PC-9 (cell line): ENCODE data around the gene SUFU. TPM values are rescaled to one million over a fixed set of nuclear protein-coding genes. Genes with fewer than 3 reads are reported as not detected.

Experiments used
- BruUV-seq: library from RNA; stranded (reverse); fragments of 400-500 nt; replicated peaks from 2 replicates; lab custom pipeline; 2021; lab: Mats Ljungman, UMichigan
- CTCF ChIA-PET: fragments of 300-600 bp; sonication (Branson Sonifier 250); formaldehyde crosslinking; loops from one replicate; lab custom pipeline; 2022; ENCODE audit warnings: antibody characterized with exemption; lab: Charles Lee
- POLR2A ChIA-PET: fragments of 300-600 bp; sonication (Branson Sonifier 250); formaldehyde crosslinking; loops from one replicate; lab custom pipeline; 2022; ENCODE audit warnings: antibody characterized with exemption; ENCODE audit not compliant: unreplicated experiment; lab: Charles Lee
- DNase-seq, 2 experiments: peaks; one replicate each; pipeline versions ENCODE4 v3.0.0 to v3.0.0-alpha.2; 2015 to 2022; ENCODE audit warnings: mixed read lengths in 1 of 2
- H2AFZ ChIP-seq: fragments of 200-600 bp; sonication (generic); 2 replicates; pipeline ENCODE4 v1.8.1; 2017; ENCODE audit warnings: antibody characterized with exemption
- H3F3A ChIP-seq: fragments of 200-600 bp; sonication (generic); 2 replicates; pipeline ENCODE4 v1.8.1; 2017; ENCODE audit warnings: antibody characterized with exemption, mild to moderate bottlenecking, low read depth; ENCODE audit not compliant: insufficient read depth
- H3K27ac ChIP-seq: fragments of 200-600 bp; sonication (generic); 2 replicates; pipeline ENCODE4 v1.6.1; 2016; ENCODE audit warnings: mixed run types
- H3K27me3 ChIP-seq: fragments of 200-600 bp; sonication (generic); 2 replicates; pipeline ENCODE4 v1.6.1; 2016; ENCODE audit warnings: low read depth, mixed run types; ENCODE audit not compliant: insufficient read depth
- H3K36me3 ChIP-seq: fragments of 200-600 bp; sonication (generic); 2 replicates; pipeline ENCODE4 v1.6.1; 2016; ENCODE audit warnings: low read depth, mixed run types
- H3K4me1 ChIP-seq: fragments of 200-600 bp; sonication (generic); replicated peaks from 2 replicates; pipeline ENCODE4 v1.6.1; 2016; ENCODE audit warnings: mixed run types; ENCODE audit not compliant: insufficient read depth
- H3K4me2 ChIP-seq: fragments of 200-600 bp; sonication (generic); 2 replicates; pipeline ENCODE4 v1.6.1; 2017; ENCODE audit warnings: mixed run types
- H3K4me3 ChIP-seq: fragments of 200-600 bp; sonication (generic); 2 replicates; pipeline ENCODE4 v1.6.1; 2016; ENCODE audit warnings: mixed run types
- H3K79me2 ChIP-seq: fragments of 200-600 bp; sonication (generic); 2 replicates; pipeline ENCODE4 v1.6.1; 2017; ENCODE audit warnings: low read depth, mixed run types
- H3K9me2 ChIP-seq: fragments of 200-600 bp; sonication (generic); 2 replicates; pipeline ENCODE4 v1.8.1; 2017; ENCODE audit warnings: mild to moderate bottlenecking; ENCODE audit not compliant: insufficient read depth
- H3K9me3 ChIP-seq: fragments of 200-600 bp; sonication (generic); 2 replicates; pipeline ENCODE4 v1.8.1; 2016; ENCODE audit warnings: low read depth; ENCODE audit not compliant: insufficient read depth
- H4K20me1 ChIP-seq: fragments of 200-600 bp; sonication (generic); 2 replicates; pipeline ENCODE4 v1.8.1; 2017; ENCODE audit not compliant: insufficient read depth
- EZH2 ChIP-seq: fragments of 200-600 bp; sonication (generic); IDR thresholded peaks from 2 replicates; pipeline ENCODE4 v1.8.0; 2017; ENCODE audit warnings: antibody characterized with exemption, low read depth
- intact Hi-C: fragments of 100-400 bp; cut with micrococcal nuclease; formaldehyde crosslinking; loops from one replicate; pipeline ENCODE4 v1.10.0; 2022; ENCODE audit not compliant: unreplicated experiment
- total RNA-seq: library from RNA; stranded (reverse); gene quantifications from 2 replicates; pipeline ENCODE4 v1.2.3, GENCODE V29; 2021
- TF ChIP-seq, protein P1 (sequence below): fragments of 200-600 bp; sonication (generic); conservative IDR thresholded peaks from 2 replicates; pipeline ENCODE4 v1.6.1; 2017; ENCODE audit warnings: mixed run types, antibody characterized with exemption, mild to moderate bottlenecking, moderate library complexity

Gene SUFU
- total RNA-seq, 1 experiment from 2014 or later: 20.2 TPM

DNA sequence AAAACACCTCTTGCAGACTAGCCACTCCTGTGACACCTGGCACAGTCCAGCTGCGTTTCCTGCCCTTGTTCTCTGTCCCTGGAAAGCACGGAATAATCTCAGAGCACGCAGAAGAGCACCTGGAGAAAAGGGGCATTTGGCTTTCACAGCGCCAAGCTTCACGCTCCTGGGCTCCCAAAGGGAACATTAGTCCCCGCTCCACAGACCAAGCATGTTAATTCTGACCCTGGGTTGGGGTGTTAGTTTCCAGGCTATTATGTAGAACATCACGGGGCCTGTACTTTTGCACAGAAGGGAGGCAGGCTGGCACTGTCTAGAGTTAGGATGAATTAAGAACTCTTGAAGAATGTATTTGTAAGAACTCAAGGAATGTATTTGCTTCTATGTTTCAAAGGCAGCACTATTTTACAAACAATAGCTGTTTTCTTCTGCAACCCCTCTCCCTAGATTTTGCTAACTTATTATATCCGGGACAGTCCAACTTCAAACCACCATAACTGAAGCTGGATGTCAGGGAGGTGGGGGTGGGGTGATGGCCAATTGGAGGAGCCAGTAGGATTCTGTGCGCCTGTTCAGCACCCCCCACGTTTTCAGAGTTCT is 78.3 kb downstream of the SUFU start:
- Histone ChIP-seq H3K27me3 (no peaks in the 10 kb centered on the region), H2AFZ (no peak overlapping the region), H3F3A (0 out of 2 replicates have a peak, but pooled peaks cover 4% of the 10 kb centered on the region), H3K27ac (no peak overlapping the region), H3K79me2 (no peaks in the 10 kb centered on the region), H4K20me1 (no peaks in the 10 kb centered on the region), H3K4me1 (no peaks in the 10 kb centered on the region), H3K9me2 (no peaks in the 10 kb centered on the region), H3K36me3 (no peaks in the 10 kb centered on the region), H3K9me3 (no peaks in the 10 kb centered on the region), H3K4me2 (no peak overlapping the region), H3K4me3 (no peak overlapping the region)
- TF ChIP-seq EZH2: no peak
- TF ChIP-seq, protein P1, sequence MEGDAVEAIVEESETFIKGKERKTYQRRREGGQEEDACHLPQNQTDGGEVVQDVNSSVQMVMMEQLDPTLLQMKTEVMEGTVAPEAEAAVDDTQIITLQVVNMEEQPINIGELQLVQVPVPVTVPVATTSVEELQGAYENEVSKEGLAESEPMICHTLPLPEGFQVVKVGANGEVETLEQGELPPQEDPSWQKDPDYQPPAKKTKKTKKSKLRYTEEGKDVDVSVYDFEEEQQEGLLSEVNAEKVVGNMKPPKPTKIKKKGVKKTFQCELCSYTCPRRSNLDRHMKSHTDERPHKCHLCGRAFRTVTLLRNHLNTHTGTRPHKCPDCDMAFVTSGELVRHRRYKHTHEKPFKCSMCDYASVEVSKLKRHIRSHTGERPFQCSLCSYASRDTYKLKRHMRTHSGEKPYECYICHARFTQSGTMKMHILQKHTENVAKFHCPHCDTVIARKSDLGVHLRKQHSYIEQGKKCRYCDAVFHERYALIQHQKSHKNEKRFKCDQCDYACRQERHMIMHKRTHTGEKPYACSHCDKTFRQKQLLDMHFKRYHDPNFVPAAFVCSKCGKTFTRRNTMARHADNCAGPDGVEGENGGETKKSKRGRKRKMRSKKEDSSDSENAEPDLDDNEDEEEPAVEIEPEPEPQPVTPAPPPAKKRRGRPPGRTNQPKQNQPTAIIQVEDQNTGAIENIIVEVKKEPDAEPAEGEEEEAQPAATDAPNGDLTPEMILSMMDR: no peak
- no TSS peak for BruUV-seq
- intact Hi-C loops: loop anchor here (5.0 to 10.0 kb wide), 3 partner anchors 80 to 417 kb away; partner anchors contain the start of genes ACTR1A, FBXL15 and SUFU
- ChIA-PET CTCF (interaction anchor here (0.6 kb wide), 2 partner anchors 37 to 159 kb away, joined by 4 to 5 read pairs; no protein-coding TSS in a partner anchor), POLR2A (no interaction called here)
- DNase-seq: no peak

DNA sequence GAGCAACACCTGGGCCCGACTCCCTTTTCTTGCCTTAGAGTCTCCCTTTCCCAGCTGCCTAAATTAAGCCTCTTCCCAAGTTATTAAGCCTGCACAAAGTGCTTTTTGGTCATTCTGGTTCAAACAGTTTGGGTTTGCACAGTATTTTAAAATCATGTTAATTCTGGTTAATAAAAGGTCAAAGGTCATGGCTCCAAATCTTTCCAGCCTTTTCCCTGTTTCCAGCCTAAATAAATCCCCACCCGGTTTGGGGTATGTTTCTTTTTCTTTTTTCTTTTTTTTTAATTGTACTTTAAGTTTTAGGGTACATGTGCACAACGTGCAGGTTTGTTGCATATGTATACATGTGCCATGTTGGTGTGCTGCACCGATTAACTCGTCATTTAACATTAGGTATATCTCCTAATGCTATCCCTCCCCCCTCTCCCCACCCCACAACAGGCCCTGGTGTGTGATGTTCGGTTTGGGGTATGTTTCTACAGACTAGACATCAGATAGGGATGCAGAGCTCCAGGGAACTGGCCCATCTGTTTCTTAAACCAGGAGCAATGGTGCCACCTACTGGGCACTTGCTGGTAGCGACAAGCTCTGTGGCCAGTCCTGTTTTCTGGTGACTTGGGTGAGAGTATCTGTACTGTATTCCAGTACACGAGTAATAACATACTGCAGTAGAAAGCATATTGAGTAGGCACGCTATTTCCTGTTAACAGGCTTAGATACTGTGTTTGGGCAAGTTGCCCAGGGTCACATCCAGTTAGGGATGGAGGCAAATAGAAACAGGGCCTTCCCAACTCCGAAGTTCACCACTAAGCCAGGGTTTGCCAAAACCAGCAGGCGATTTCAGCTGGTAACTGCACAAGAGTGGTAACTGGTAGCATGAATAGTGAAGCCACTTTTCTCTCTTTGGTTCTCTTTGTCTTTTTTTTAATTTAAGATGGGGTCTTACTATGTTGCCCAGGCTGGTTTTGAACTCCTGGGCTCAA is 80.0 kb downstream of the SUFU start:
- POLR2A ChIA-PET: interaction anchor here (0.5 to 0.6 kb wide), 5 partner anchors 141 to 354 kb away, joined by 3 to 21 read pairs (median 6); no protein-coding TSS in a partner anchor

More for the DNA sequence above, 80.0 kb downstream of the SUFU start:
- no peak overlapping the region for H3K27ac ChIP-seq
- H4K20me1 ChIP-seq: no peaks in the 10 kb centered on the region
- H3K79me2 ChIP-seq: no peaks in the 10 kb centered on the region
- H3K4me3 ChIP-seq: no peak overlapping the region
- DNase-seq: peak; percentile 60 to 66
- no peak overlapping the region for H2AFZ ChIP-seq
- BruUV-seq: no TSS peak
- TF ChIP-seq, protein P1: peak; percentile 83
- no peak for TF ChIP-seq EZH2
- no peaks in the 10 kb centered on the region for H3K9me2 ChIP-seq
- 0 out of 2 replicates have a peak, but pooled peaks cover 4% of the 10 kb centered on the region for H3F3A ChIP-seq
- H3K9me3 ChIP-seq: no peaks in the 10 kb centered on the region
- H3K4me2 ChIP-seq: no peak overlapping the region
- CTCF ChIA-PET: interaction anchor here (0.5 to 1.1 kb wide), 7 partner anchors 13 to 1218 kb away, joined by 3 to 10 read pairs (median 5); partner anchors contain the start of genes ARL3, NFKB2 and SUFU
- no peaks in the 10 kb centered on the region for H3K36me3 ChIP-seq
- intact Hi-C loops: loop anchor here (1.0 to 10.0 kb wide), 4 partner anchors 81 to 419 kb away; partner anchors contain the start of genes ACTR1A, FBXL15 and SUFU
- no peaks in the 10 kb centered on the region for H3K27me3 ChIP-seq
- no peaks in the 10 kb centered on the region for H3K4me1 ChIP-seq
